Small intestine (tissue), 16 donors: ENCODE results near the gene CETN1. TPM values are rescaled to one million over a fixed set of nuclear protein-coding genes. Genes with fewer than 3 reads are reported as not detected.

ENCODE experiments used
- DNase-seq, 2 donors: peaks; one replicate each; pipeline versions ENCODE4 v3.0.0 to v3.0.0-alpha.2; 2013
- FAIRE-seq: peaks from 2 replicates; lab custom pipeline; 2012; peaks lifted over from hg19 to GRCh38; lab: Jason Lieb, UNC
- H3K27ac ChIP-seq, 3 donors: one replicate each; pipeline ENCODE4 v1.5.1; 2013; ENCODE audit warnings: low read length in 2 of 3, mild to moderate bottlenecking in 2 of 3, control low read depth in 1 of 3, inconsistent platforms in 1 of 3, low read depth in 1 of 3, moderate library complexity in 1 of 3
- H3K27me3 ChIP-seq, 3 donors: one replicate each; pipeline ENCODE4 v1.6.1; 2013; ENCODE audit warnings: low read length in 3 of 3, inconsistent platforms in 1 of 3; ENCODE audit not compliant: control insufficient read depth in 3 of 3, insufficient read depth in 3 of 3
- H3K36me3 ChIP-seq, 3 donors: one replicate each; pipeline ENCODE4 v1.6.1; 2013; ENCODE audit warnings: low read length in 3 of 3, inconsistent platforms in 1 of 3, low read depth in 1 of 3, mild to moderate bottlenecking in 1 of 3, moderate library complexity in 1 of 3; ENCODE audit not compliant: control insufficient read depth in 3 of 3, insufficient read depth in 2 of 3
- H3K4me1 ChIP-seq, 3 donors: one replicate each; pipeline ENCODE4 v1.6.1; 2013; ENCODE audit warnings: low read length in 2 of 3, inconsistent platforms in 1 of 3, low read depth in 1 of 3, mild to moderate bottlenecking in 1 of 3, moderate library complexity in 1 of 3; ENCODE audit not compliant: control insufficient read depth in 3 of 3, insufficient read depth in 2 of 3
- H3K4me3 ChIP-seq, 3 donors: one replicate each; pipeline ENCODE4 v1.5.1; 2013; ENCODE audit warnings: low read length in 3 of 3, control low read depth in 1 of 3, inconsistent platforms in 1 of 3, low read depth in 1 of 3, mild to moderate bottlenecking in 1 of 3, moderate library complexity in 1 of 3
- H3K9me3 ChIP-seq, 2 donors: one replicate each; pipeline ENCODE4 v1.6.1; 2013; ENCODE audit warnings: low read depth in 1 of 2, low read length in 1 of 2; ENCODE audit not compliant: control insufficient read depth in 2 of 2, insufficient read depth in 1 of 2
- WGBS, 3 donors: extraction: QIAGEN DNeasy Blood & Tissue Kit; methylation state at CpG; one replicate each; pipeline ENCODE4 v1.1.7; 2013; 5-methylcytosine and 5-hydroxymethylcytosine counted together
- long read RNA-seq, 10 donors: transcript quantifications; one replicate each; lab custom pipeline, GENCODE V29; 2026
- polyA plus RNA-seq, 4 donors: library from polyadenylated mRNA; stranded (reverse) in 3 of 4; unstranded in 1 of 4; fragments of 200-250 nt in 3 of 4; fragments of 120-200 nt in 1 of 4; gene quantifications; one replicate each; pipeline versions ENCODE4 v1.2.1 to v1.2.3, GENCODE V29; 2013
- donor health status: healthy with polysubstance abuse.
- donor health status: control.
- donor health status: control.
- donor health status: Bipolar disorder and iron deficiency.
- donor health status: healthy.

The CETN1 gene
- polyA plus RNA-seq = not detected
- long read RNA-seq, donor 1 = 0 reads
- long read RNA-seq, donor 2 = 0 reads
- long read RNA-seq, donor 3 = 0 reads
- long read RNA-seq, donor 4 = 0 reads
- long read RNA-seq, donor 5 = 0 reads
- long read RNA-seq, donor 6 = 0 reads
- long read RNA-seq, donor 7 = 0 reads
- long read RNA-seq, donor 8 = 0 reads
- long read RNA-seq, donor 9 = 0 reads
- long read RNA-seq, donor 10 = 0 reads

DNA sequence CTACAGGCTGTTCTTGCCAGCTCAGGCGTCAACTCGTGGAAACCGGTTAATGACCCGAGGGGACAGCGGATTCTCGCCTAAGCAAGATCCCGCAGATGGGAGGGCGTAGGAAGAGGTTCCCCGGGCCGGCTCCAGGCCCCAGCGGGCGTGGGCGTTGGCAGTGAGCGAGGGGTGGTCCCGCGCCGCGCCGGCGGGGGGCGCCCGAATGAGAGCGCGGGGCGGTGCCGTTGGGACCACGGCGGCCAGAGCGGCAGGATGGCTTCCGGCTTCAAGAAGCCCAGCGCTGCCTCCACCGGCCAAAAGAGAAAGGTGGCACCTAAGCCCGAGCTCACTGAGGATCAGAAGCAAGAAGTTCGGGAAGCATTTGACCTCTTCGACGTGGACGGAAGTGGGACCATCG lies at the start of gene CETN1:
Gene CETN1 (plus strand): TSS at position 227 of the 400 bp plus-strand sequence. CDS start 29 bp downstream, at position 256.
- WGBS, 3 donors = 95 to 96% (median 96%) methylated on average over 38 of the region's 38 CpGs
- no peak for FAIRE-seq

DNA sequence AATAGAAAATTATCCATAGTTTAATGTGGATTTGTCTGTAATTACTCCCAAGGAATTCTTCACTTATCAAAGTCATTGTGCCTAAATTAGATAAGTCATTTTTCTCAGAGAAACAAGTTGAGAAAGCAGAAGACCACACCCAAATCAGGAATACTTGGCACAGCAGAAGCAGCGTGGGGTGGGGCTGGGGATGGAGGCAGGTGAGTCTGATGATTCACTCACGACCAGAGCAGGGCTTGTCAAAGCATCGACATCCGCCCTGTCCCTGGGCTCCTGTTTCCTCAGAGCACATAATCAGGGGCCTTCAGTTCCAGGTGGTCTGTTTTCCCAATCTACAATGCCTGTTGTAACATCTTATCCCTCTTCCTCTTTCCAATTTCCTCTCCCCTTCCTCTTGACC lies 48.2 kb upstream of the CETN1 start:
- 55 to 59% (median 57%) methylated on average over 4 of the region's 4 CpGs for WGBS, 3 donors

More for the DNA sequence above, at the start of gene CETN1:
- Histone ChIP-seq H3K9me3 (peaks cover 0 to 9% of the 10 kb centered on the region in 2 donors), H3K4me1 (no peaks in the 10 kb centered on the region), H3K36me3 (no peaks in the 10 kb centered on the region), H3K27ac (no peak within 1 kb of the TSS), H3K4me3 (no peak within 1 kb of the TSS), H3K27me3 (no peaks in the 10 kb centered on the region)
- no peak for DNase-seq

DNA sequence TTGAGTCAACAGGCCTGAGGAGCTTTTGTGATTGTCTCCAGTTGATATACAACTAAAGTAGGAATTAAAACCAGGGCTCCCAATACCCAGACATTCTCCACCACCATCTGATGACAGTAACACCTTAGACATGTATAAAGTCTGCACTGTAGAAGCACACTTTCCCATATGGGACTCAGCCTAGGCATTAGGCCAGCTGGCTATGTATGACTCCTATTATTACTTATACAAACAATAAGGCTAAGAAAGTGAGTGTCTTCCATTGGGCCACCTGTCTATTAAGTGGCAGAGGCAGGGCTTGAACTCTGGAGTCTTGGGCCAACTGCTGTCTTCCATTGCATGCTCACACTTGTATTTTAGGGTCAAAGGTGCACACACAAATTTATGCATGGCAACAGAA lies 47.5 kb upstream of the CETN1 start:
- H3K4me3 ChIP-seq = no peak overlapping the region
- FAIRE-seq = no peak

More for the DNA sequence above, 48.2 kb upstream of the CETN1 start:
- Histone ChIP-seq H3K4me1 (no peaks in the 10 kb centered on the region), H3K9me3 (no peaks in the 10 kb centered on the region), H3K27ac (no peak overlapping the region), H3K27me3 (no peaks in the 10 kb centered on the region), H3K36me3 (no peaks in the 10 kb centered on the region), H3K4me3 (no peak overlapping the region)
- FAIRE-seq (no peak), DNase-seq (no peak)

DNA sequence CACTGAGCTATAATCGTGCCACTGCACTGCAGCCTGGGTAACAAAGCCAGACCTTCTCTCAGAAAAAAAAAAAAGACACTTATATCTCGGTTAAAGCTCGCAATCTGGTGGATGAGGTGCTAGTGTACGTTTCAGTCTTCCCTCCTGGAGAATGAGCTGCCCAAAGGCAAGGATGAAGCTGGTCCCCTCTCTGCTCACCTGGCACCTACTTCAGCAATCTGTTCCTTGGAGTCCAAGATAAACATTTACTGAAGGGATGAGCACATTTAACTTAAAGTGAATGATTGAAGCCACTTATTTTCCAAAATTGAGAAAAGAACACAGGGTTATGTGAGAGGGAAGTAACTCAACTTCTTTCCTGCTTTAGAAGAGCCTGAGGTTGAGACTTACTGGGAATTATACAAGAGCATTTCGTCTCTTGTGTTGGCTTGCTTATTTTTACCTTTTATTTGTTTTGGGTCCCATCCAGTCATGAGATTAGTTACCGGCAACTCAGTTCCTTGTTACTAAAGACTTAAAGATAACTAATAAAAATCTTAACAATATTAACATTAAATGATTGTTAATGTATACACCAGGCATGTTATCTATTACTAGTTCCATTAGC lies 46.1 kb upstream of the CETN1 start:
- Histone ChIP-seq H3K4me1 (no peaks in the 10 kb centered on the region), H3K27me3 (no peaks in the 10 kb centered on the region), H3K36me3 (no peaks in the 10 kb centered on the region), H3K27ac (no peak overlapping the region), H3K4me3 (no peak overlapping the region), H3K9me3 (no peaks in the 10 kb centered on the region)
- WGBS, 3 donors = 65 to 79% (median 65%) methylated on average over 6 of the region's 6 CpGs
- FAIRE-seq = no peak
- no peak for DNase-seq

More for the DNA sequence above, 47.5 kb upstream of the CETN1 start:
- no peaks in the 10 kb centered on the region for H3K36me3 ChIP-seq
- no peaks in the 10 kb centered on the region for H3K27me3 ChIP-seq
- no peak overlapping the region for H3K27ac ChIP-seq
- H3K9me3 ChIP-seq = no peaks in the 10 kb centered on the region
- no peak for DNase-seq
- H3K4me1 ChIP-seq = no peaks in the 10 kb centered on the region

DNA sequence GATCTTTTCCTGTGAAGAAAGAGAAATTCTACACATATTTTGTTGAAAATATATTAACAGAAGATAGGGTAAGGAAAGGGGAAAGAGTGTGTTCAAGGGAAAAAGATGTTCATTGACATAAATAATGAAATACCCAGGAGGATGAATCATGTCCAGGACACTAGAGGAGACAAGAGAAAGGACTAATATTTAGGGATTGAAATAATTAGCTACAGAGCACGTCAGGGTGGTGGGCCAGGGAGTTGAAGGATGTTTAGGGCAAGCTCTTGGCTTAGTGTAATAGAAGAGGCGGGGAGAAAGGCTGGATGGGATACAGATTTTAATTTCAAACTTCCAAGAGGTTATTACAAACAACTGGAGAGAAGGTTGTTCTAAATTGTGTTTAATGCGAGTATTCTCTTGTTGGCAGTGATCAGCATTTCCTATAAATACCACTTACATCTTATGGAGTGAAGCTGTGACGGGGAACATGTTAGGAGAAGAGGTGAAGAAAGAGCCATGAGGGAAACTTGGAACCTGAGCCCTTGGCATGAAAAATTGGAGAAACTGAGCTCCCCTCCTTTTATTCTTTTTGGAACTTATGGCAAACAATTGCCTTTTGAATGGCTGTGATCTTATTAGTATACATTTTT lies 36.6 kb upstream of the CETN1 start:
- no peak for DNase-seq
- FAIRE-seq = no peak
- H3K27me3 ChIP-seq = no peaks in the 10 kb centered on the region
- no peaks in the 10 kb centered on the region for H3K36me3 ChIP-seq
- H3K4me3 ChIP-seq = no peak overlapping the region
- no peaks in the 10 kb centered on the region for H3K4me1 ChIP-seq
- H3K9me3 ChIP-seq = no peaks in the 10 kb centered on the region
- WGBS, 3 donors = 60 to 71% (median 70%) methylated on average over 4 of the region's 4 CpGs
- no peak overlapping the region for H3K27ac ChIP-seq

DNA sequence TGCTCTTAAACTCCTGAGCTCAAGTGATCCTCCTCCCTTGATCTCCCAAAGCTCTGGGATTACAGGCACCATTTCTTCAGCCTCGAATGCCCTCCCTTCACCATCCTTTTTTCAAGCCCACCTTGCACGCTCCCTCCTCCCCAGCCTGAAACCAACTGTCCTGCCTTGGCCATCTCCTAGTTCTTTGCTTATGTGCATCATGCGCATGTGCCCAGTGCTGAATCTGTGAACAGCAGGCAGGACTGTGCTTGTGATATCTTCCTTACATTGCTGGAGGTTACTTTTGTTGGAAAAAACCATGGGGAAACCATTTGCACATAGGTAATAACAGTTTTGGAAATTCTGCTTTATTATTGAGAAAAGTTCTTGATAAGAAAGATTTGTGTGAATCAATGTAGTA lies 30.2 kb upstream of the CETN1 start:
- Histone ChIP-seq H3K27ac (no peak overlapping the region), H3K36me3 (no peaks in the 10 kb centered on the region), H3K27me3 (peaks cover 0 to 2% (median 0%) of the 10 kb centered on the region in 3 donors), H3K9me3 (no peaks in the 10 kb centered on the region), H3K4me1 (no peaks in the 10 kb centered on the region), H3K4me3 (no peak overlapping the region)
- WGBS, 3 donors = 66 to 83% (median 76%) methylated on average over 3 of the region's 3 CpGs
- FAIRE-seq = no peak
- no peak for DNase-seq

DNA sequence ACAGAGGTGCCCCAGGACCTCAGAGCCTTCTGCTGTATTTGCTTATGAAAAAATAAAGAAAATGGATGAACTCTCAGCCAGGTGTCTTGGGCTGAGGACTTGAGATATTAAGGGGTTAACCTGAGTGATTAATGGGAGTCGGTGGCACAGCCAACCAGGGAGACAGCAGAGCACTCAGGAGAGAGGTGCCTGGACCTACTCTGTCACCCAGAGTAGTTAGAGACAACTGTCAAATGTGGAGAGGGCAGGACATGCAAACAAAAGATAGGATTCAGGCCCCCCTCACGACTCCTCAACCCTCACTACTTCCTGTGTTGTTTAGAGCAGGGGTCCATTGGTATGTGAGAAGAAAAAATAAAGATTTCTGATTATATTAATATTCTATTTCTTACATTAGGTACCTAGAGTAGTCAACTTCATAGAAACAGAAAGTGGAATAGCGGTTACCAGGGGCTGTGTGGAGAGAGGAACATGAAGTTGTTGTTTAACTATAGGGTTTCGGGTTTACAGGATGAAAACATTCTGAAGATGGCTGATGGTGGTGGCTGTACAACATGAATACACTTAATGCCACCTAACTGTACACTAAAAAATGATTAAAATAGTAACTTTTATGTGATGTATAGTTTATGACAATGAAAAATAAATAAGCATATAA lies 28.6 kb upstream of the CETN1 start:
- DNase-seq (no peak), FAIRE-seq (no peak)
- 59 to 71% (median 66%) methylated on average over 4 of the region's 4 CpGs for WGBS, 3 donors
- no peak overlapping the region for H3K27ac ChIP-seq
- no peaks in the 10 kb centered on the region for H3K36me3 ChIP-seq
- H3K9me3 ChIP-seq = no peaks in the 10 kb centered on the region
- no peaks in the 10 kb centered on the region for H3K4me1 ChIP-seq
- no peak overlapping the region for H3K4me3 ChIP-seq
- peaks cover 0 to 2% (median 0%) of the 10 kb centered on the region in 3 donors for H3K27me3 ChIP-seq

DNA sequence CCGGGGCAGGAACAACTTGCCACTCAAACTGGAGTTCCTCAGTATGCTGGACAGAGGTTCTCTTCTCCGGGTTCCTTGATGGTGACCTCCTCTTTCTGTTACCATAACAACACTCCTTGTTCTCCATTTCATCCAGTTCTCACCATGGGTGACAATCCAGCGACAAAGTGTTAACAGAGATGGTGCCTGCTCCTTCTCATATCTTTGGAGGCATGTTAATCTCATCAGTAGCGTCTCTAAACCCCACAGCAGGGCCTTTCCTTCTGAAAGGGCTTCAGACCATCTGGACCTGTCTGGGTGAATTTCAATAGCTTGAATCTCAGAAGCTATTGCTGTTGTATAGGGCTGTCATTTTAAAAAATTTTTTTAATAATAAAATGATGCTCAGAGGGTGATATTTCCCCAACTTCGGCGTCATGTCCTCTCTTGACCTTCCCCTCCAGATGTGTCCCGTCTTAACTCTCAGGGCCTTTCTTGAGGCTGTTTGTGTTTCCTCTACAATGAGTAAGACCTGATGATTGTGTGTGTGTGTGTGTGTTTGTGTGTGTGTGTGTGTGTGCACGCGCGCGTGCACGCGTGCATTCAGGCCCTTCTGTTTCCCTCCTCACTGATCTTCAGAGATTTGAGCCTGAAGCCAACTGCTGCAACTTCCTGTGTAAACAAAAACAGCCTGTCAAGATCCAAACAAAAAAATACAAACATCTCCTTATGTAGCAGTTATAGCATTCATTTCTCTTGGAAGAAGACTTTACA lies 24.3 kb upstream of the CETN1 start:
- 69 to 79% (median 75%) methylated on average over 13 of the region's 13 CpGs for WGBS, 3 donors
- Histone ChIP-seq H3K27me3 (no peaks in the 10 kb centered on the region), H3K27ac (no peak overlapping the region), H3K4me1 (no peaks in the 10 kb centered on the region), H3K36me3 (no peaks in the 10 kb centered on the region), H3K4me3 (no peak overlapping the region), H3K9me3 (no peaks in the 10 kb centered on the region)
- no peak for FAIRE-seq
- no peak for DNase-seq
